Vagina (tissue), 2 donors: ENCODE results near the gene NFIX. TPM values are rescaled to one million over a fixed set of nuclear protein-coding genes. Genes with fewer than 3 reads are reported as not detected.

Source experiments
- DNase-seq, 2 donors: peaks; one replicate each; pipeline ENCODE4 v3.0.0-alpha.2; 2017; ENCODE audit errors: extremely low spot score in 2 of 2
- H3K27ac ChIP-seq: fragments of 200-600 bp; sonication (generic); one replicate; pipeline ENCODE4 v1.5.1; 2019
- H3K27me3 ChIP-seq: fragments of 200-600 bp; sonication (generic); one replicate; pipeline ENCODE4 v1.5.1; 2019
- H3K36me3 ChIP-seq, 2 donors: fragments of 200-600 bp; sonication (generic); one replicate each; pipeline ENCODE4 v1.5.1; 2017 to 2019
- H3K4me1 ChIP-seq: fragments of 200-600 bp; sonication (generic); one replicate; pipeline ENCODE4 v1.5.1; 2019
- H3K4me3 ChIP-seq, 2 donors: fragments of 200-600 bp; sonication (generic); 1 replicate in 1 of 2; 2 replicates in 1 of 2; pipeline ENCODE4 v1.5.1; 2016 to 2019
- H3K9me3 ChIP-seq: fragments of 200-600 bp; sonication (generic); one replicate; pipeline ENCODE4 v1.5.1; 2019
- CTCF ChIP-seq, 3 experiments: fragments of 450-650 bp in 2 of 3; fragments of 200-600 bp in 1 of 3; sonication (generic) in 1 of 3; IDR thresholded peaks; one replicate each; pipeline ENCODE4 v1.5.1; 2017 to 2019; ENCODE audit warnings: antibody characterized with exemption in 3 of 3, mild to moderate bottlenecking in 2 of 3, moderate library complexity in 2 of 3
- POLR2A ChIP-seq, 2 donors: fragments of 450-650 bp; IDR thresholded peaks; one replicate each; pipeline ENCODE4 v1.6.1; 2017; ENCODE audit warnings: antibody characterized with exemption in 2 of 2, mild to moderate bottlenecking in 2 of 2, moderate library complexity in 2 of 2
- POLR2AphosphoS5 ChIP-seq, 2 donors: sonication (generic); formaldehyde crosslinking; IDR thresholded peaks; one replicate each; pipeline ENCODE4 v1.9.0; 2017; ENCODE audit warnings: antibody characterized with exemption in 2 of 2, mild to moderate bottlenecking in 2 of 2, low read depth in 1 of 2; ENCODE audit not compliant: insufficient read depth in 1 of 2
- intact Hi-C: fragments of 100-400 bp; cut with DNase I; formaldehyde crosslinking; loops from one replicate; pipeline ENCODE4 v1.15.1; 2023
- total RNA-seq: library from RNA; depleted of rRNA; stranded (reverse); fragments of >200 nt; gene quantifications from one replicate; pipeline ENCODE4 v1.2.3, GENCODE V29; 2016

NFIX gene
- total RNA-seq, 1 donor from 2014 or later = 81.8 TPM

GRCh38 chr19:13102416-13102665 lies 107.1 kb downstream of the NFIX start:
- no peak for DNase-seq
- Histone ChIP-seq H3K9me3 (no peaks in the 10 kb centered on the region), H3K4me3 (peak overlapping the region; percentile 42 to 46), H3K36me3 (no peaks in the 10 kb centered on the region), H3K27me3 (no peaks in the 10 kb centered on the region), H3K4me1 (peaks cover 63% of the 10 kb centered on the region), H3K27ac (peak overlapping the region; percentile 77)
- TF ChIP-seq POLR2A (IDR thresholded peaks at IDR 0.05) (no peak), CTCF (IDR thresholded peaks at IDR 0.05) (no peak), POLR2AphosphoS5 (IDR thresholded peaks at IDR 0.05; ENCODE audit: insufficient read depth in 1 of 2, low read depth in 1 of 2) (no peak)
- intact Hi-C loops = loop anchor here (5.0 kb wide), 1 partner anchor 50 kb away; the partner anchor contains the start of genes IER2 and STX10

DNA sequence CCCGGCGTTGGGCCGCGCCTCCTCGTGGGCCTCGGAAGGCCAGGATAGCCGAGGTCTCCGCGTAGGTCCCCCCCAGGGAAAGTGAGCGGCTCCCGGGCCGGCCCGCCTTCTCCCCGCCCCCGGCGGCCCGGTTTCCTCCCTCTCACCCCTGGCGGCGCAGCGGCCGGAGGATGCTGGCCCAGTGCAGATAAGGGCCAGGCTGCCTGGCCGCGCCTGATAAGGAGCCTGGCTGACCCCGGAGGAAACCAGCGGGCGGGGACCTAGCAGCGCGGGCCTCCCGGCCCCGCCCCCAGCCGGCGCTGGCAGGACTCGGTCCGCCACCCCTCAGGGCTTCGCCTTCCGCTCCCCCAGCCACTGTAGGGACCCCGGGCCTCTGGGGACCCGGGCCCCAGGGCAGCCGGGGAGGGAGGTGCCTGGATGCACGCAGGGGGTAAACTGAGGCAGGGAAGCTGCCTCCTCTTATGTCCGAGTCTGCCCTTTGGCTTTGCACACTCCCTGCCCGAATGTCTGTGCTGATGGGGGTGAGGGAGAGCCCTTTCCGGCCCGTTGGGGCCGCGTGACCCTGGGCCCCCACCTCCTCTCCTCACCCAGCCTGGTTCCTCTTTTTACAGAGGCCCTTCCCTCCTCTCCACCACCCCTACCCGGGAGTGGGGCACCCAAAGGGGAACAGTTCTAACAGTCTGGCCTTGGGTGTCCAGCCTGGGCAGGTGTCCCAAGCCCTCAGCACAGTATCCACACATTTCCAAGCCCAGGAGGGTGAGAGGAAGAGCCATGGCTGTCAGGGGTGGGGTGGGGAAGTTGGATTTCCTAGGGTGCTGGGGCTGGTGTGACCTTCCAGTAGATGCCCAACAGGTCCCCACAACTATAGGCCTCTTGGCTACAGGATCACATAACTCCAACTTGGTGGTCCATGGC lies 107.6 kb downstream of the NFIX start, which contains the start of gene LYL1:
Gene LYL1, minus strand, starts transcription at position 193 of the 915 bp plus-strand sequence. CDS start 1,687 bp downstream, outside the sequence.
- Histone ChIP-seq H3K4me1 (peaks cover 57% of the 10 kb centered on the region), H3K36me3 (no peaks in the 10 kb centered on the region), H3K9me3 (no peaks in the 10 kb centered on the region), H3K27me3 (no peaks in the 10 kb centered on the region), H3K4me3 (peak within 1 kb of the TSS; percentile 42 to 46), H3K27ac (peak within 1 kb of the TSS; percentile 77)
- TF ChIP-seq POLR2AphosphoS5 (IDR thresholded peaks at IDR 0.05; ENCODE audit: insufficient read depth in 1 of 2, low read depth in 1 of 2) (peak in 1 of 2 donors; percentile 87), POLR2A (IDR thresholded peaks at IDR 0.05) (no peak)
- DNase-seq = peak in 1 of 2 donors; percentile 85
- intact Hi-C loops = loop anchor here (5.0 kb wide), 1 partner anchor 49 kb away; the partner anchor contains the start of genes IER2 and STX10

DNA sequence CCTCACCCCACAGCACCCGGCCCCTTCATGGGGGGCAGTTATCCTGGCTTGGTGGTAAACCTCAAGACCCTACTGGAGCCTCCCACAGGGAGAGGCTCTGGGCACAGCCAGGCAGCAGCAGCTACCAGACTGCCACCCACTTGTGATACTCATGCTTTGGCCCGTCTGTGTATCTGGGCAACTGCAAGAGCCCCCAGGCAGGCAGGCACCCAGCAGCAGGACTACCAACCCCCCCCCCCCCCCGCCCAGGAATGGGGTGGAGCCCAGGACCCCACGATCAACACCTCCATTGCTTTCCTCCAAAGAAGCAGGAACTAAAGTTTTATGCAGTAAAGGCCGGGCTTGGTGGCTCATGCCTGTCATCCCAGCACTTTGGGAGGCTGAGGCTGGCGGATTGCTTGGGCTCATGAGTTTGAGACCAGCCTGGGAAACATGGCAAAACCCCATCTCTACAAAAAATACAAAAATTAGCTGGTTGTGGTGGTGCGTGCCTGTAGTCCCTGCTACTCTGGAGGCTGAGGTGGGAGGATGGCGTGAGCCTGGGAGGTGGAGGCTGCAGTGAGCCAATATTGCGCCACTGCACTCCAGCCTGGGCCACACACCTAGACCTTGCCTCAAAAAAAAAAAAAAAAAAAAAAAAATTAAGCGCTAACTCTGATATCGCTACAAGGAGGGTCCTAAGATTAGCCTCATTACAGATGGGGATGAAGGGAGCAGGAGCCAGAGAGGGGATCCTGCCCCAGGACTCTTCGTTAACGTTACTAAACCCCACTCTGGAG lies 108.5 kb downstream of the NFIX start:
- Histone ChIP-seq H3K4me1 (peaks cover 50% of the 10 kb centered on the region), H3K4me3 (peak overlapping the region in 1 of 2 donors; percentile 18)
- intact Hi-C loops = loop anchor here (5.0 kb wide), 1 partner anchor 49 kb away; the partner anchor contains the start of genes IER2 and STX10

DNA sequence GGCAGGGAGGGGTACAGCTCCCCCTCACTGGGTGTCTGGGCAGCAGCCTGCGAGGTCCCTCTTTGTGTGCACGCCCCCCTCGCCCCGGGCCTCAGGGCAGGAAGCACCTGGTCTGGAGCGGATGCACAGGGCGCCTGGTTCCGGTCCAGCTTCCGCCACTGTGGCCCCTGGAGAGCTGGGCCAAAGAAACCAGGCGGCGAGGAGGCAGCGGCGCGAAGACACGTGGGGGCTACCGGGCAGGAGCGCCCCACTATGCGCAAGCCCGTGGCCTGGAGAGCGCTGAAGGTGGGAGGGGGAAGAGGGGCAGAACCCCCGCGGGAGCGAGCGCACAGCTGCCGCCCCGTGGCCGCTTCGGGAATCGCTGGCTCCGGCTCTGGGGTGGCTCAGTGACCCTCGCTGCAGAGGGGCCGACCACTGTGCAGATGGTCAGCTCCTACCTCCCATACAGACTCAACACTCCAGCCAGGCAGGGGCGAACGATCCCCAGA lies 109.1 kb downstream of the NFIX start:
- intact Hi-C loops = loop anchor here (5.0 kb wide), 1 partner anchor 48 kb away; the partner anchor contains the start of genes IER2 and STX10
- no peaks in the 10 kb centered on the region for H3K27me3 ChIP-seq
- peak overlapping the region; percentile 28 for H3K27ac ChIP-seq
- peaks cover 47% of the 10 kb centered on the region for H3K4me1 ChIP-seq
- no peaks in the 10 kb centered on the region for H3K9me3 ChIP-seq
- TF ChIP-seq POLR2A (IDR thresholded peaks at IDR 0.05) = no peak
- TF ChIP-seq CTCF (IDR thresholded peaks at IDR 0.05) = peak; percentile 32 to 70 (median 33)
- TF ChIP-seq POLR2AphosphoS5 (IDR thresholded peaks at IDR 0.05; ENCODE audit: insufficient read depth in 1 of 2, low read depth in 1 of 2) = peak in 1 of 2 donors; percentile 84
- H3K4me3 ChIP-seq = peak overlapping the region in 1 of 2 donors; percentile 18
- H3K36me3 ChIP-seq = peaks cover 0 to 7% of the 10 kb centered on the region in 2 donors
- DNase-seq = peak in 1 of 2 donors; percentile 84

More for the DNA sequence above, 108.5 kb downstream of the NFIX start:
- Histone ChIP-seq H3K9me3 (no peaks in the 10 kb centered on the region), H3K27ac (peak overlapping the region; percentile 77), H3K36me3 (peaks cover 0 to 3% of the 10 kb centered on the region in 2 donors), H3K27me3 (no peaks in the 10 kb centered on the region)
- TF ChIP-seq POLR2A (IDR thresholded peaks at IDR 0.05) (no peak), POLR2AphosphoS5 (IDR thresholded peaks at IDR 0.05; ENCODE audit: insufficient read depth in 1 of 2, low read depth in 1 of 2) (no peak), CTCF (IDR thresholded peaks at IDR 0.05) (no peak)
- DNase-seq = peak in 1 of 2 donors; percentile 87
